ENCODE measurements around the gene IL26.

IL26 gene

DNA sequence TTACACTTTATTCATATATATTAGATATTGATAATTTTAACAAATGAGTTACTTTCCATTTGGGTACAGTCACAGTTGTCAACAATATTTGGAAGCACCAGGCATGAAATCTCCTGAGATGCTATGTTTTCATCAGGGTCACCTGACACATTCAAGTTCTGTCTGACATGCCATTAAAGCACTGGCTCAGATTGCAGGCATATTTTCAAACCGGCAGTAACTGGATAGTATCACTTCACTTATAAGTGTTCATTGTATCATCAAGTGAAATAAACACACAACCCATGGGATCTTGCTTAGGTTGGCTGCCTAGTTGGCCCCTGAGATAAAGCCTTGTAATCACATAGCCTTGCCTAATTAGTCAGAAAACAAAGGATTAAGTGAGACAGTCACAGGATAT lies 70.8 kb downstream of the IL26 start:
- no peak for DNase-seq (ENCODE audit: low read depth)

Data from GM04504 (cell line).